Thyroid gland (tissue), 4 donors: Measurements from ENCODE around the gene ADORA2A. TPM values are rescaled to one million over a fixed set of nuclear protein-coding genes. Genes with fewer than 3 reads are reported as not detected.

ENCODE experiments used
- DNase-seq, 2 donors: peaks; one replicate each; pipeline ENCODE4 v3.0.0-alpha.2; 2019
- H3K27ac ChIP-seq, 3 donors: fragments of 200-600 bp; sonication (generic); 1 replicate in 2 of 3; 2 replicates in 1 of 3; pipeline ENCODE4 v1.5.1; 2016 to 2019; ENCODE audit warnings: mild to moderate bottlenecking in 1 of 3, moderate library complexity in 1 of 3
- H3K27me3 ChIP-seq: fragments of 200-600 bp; sonication (generic); one replicate; pipeline ENCODE4 v1.5.1; 2019
- H3K36me3 ChIP-seq, 2 donors: fragments of 200-600 bp; sonication (generic); one replicate each; pipeline ENCODE4 v1.5.1; 2016 to 2019
- H3K4me1 ChIP-seq, 2 donors: fragments of 200-600 bp; sonication (generic); one replicate each; pipeline ENCODE4 v1.5.1; 2017 to 2019
- H3K4me3 ChIP-seq, 3 donors: fragments of 200-600 bp; sonication (generic); replicated peaks in 1 of 3; 1 replicate in 2 of 3; 2 replicates in 1 of 3; pipeline ENCODE4 v1.5.1; 2016; ENCODE audit warnings: mild to moderate bottlenecking in 1 of 3
- H3K9me3 ChIP-seq: fragments of 200-600 bp; sonication (generic); one replicate; pipeline ENCODE4 v1.5.1; 2017
- POLR2A ChIP-seq, 2 donors: fragments of 450-650 bp; IDR thresholded peaks; one replicate each; pipeline ENCODE4 v1.6.1; 2017; ENCODE audit warnings: antibody characterized with exemption in 2 of 2, mild to moderate bottlenecking in 2 of 2, moderate library complexity in 1 of 2
- WGBS, 2 donors: methylation state at CpG; one replicate each; pipeline ENCODE4 v1.1.5; 2017; 5-methylcytosine and 5-hydroxymethylcytosine counted together
- intact Hi-C: fragments of 100-400 bp; cut with DNase I; formaldehyde crosslinking; loops from one replicate; pipeline ENCODE4 v1.15.1; 2023
- total RNA-seq, 4 donors: library from RNA; depleted of rRNA; stranded (reverse); fragments of >200 nt; gene quantifications; one replicate each; pipeline ENCODE4 v1.2.3, GENCODE V29; 2016
- TF ChIP-seq, protein P1 (sequence below), 6 experiments: fragments of 200-600 bp in 3 of 6; fragments of 450-650 bp in 3 of 6; sonication (generic) in 3 of 6; IDR thresholded peaks; one replicate each; pipeline ENCODE4 v1.5.1; 2016 to 2019; ENCODE audit warnings: antibody characterized with exemption in 6 of 6, mild to moderate bottlenecking in 2 of 6, inconsistent platforms in 1 of 6, moderate library complexity in 1 of 6

The ADORA2A gene
- total RNA-seq, 4 donors from 2014 or later: 1.4 to 3.0 (median 2.5) TPM

DNA sequence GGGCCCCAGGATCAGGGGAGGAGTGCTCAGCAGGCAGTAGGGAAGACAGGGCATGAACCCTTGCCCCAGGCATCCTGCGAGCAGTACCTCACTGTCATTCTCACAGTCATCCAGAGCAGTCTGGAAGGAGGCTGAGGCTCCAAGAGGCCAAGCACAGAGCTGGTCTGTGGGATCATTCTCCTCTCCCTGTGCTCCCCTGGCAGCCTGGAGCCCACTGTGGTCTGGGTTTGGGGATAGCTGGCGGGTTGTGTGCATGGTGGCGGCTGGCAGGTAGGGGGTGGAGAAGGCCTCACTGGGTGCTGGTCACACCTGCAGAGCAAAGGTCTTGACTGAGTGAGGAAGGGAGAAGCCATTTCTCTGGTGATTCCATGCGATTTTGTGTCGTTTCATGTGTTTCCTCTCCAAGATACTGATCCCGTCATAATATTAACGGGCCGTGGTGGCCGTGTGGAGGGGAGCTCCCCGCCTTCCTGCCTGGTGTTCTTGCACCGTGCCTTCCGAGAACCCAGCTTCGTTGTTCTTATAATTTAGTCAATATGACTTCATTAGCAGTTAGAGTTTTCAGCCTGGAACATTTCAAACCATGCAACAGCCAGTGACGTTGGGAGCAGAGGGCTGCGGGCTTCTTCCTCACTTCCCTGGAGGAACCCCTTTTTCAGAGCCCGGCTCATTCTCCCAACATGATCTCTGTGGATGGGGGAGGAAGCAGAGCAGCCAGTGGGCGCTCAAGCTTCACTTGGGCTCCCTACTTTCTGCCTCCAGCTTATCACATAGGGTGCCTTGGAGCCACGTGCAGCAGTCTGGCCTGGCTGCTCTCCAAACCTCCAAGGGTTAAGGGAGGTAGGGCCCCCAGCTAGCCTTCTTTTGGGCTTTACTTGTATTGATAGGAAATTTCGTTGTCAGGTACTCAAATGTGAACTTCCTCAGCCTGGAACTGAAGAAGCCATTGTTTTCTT is 20.8 kb upstream of the ADORA2A start:
- DNase-seq: no peak
- Histone ChIP-seq H3K27ac (no peak overlapping the region), H3K4me3 (no peak overlapping the region), H3K4me1 (peaks cover 9 to 24% of the 10 kb centered on the region in 2 donors), H3K36me3 (peaks cover 2 to 9% of the 10 kb centered on the region in 2 donors), H3K9me3 (no peaks in the 10 kb centered on the region), H3K27me3 (no peaks in the 10 kb centered on the region)
- TF ChIP-seq, protein P1, sequence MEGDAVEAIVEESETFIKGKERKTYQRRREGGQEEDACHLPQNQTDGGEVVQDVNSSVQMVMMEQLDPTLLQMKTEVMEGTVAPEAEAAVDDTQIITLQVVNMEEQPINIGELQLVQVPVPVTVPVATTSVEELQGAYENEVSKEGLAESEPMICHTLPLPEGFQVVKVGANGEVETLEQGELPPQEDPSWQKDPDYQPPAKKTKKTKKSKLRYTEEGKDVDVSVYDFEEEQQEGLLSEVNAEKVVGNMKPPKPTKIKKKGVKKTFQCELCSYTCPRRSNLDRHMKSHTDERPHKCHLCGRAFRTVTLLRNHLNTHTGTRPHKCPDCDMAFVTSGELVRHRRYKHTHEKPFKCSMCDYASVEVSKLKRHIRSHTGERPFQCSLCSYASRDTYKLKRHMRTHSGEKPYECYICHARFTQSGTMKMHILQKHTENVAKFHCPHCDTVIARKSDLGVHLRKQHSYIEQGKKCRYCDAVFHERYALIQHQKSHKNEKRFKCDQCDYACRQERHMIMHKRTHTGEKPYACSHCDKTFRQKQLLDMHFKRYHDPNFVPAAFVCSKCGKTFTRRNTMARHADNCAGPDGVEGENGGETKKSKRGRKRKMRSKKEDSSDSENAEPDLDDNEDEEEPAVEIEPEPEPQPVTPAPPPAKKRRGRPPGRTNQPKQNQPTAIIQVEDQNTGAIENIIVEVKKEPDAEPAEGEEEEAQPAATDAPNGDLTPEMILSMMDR (IDR thresholded peaks at IDR 0.05): no peak
- TF ChIP-seq POLR2A (IDR thresholded peaks at IDR 0.05): no peak
- WGBS, 2 donors: 68 to 79% methylated on average over 17 to 19 of the region's 19 CpGs
- intact Hi-C loops: no loop called here

GRCh38 chr22:24407278-24407665 is 20.1 kb upstream of the ADORA2A start:
- Histone ChIP-seq H3K27ac (no peak overlapping the region), H3K36me3 (peaks cover 3 to 10% of the 10 kb centered on the region in 2 donors), H3K4me3 (no peak overlapping the region), H3K27me3 (no peaks in the 10 kb centered on the region), H3K9me3 (no peaks in the 10 kb centered on the region), H3K4me1 (peaks cover 8 to 18% of the 10 kb centered on the region in 2 donors)
- intact Hi-C loops: no loop called here
- TF ChIP-seq, protein P1 (IDR thresholded peaks at IDR 0.05): no peak
- no peak for TF ChIP-seq POLR2A (IDR thresholded peaks at IDR 0.05)
- no peak for DNase-seq
- 63 to 71% methylated on average over 15 of the region's 15 CpGs for WGBS, 2 donors

GRCh38 chr22:24407884-24408283 is 19.5 kb upstream of the ADORA2A start:
- no peak for TF ChIP-seq POLR2A (IDR thresholded peaks at IDR 0.05)
- TF ChIP-seq, protein P1 (IDR thresholded peaks at IDR 0.05): no peak
- intact Hi-C loops: no loop called here
- no peak for DNase-seq
- H3K36me3 ChIP-seq: peaks cover 8 to 16% of the 10 kb centered on the region in 2 donors
- 87 to 95% methylated on average over 4 of the region's 4 CpGs for WGBS, 2 donors
- no peak overlapping the region for H3K27ac ChIP-seq
- H3K4me3 ChIP-seq: no peak overlapping the region
- H3K27me3 ChIP-seq: no peaks in the 10 kb centered on the region
- peaks cover 3 to 12% of the 10 kb centered on the region in 2 donors for H3K4me1 ChIP-seq
- H3K9me3 ChIP-seq: no peaks in the 10 kb centered on the region

DNA sequence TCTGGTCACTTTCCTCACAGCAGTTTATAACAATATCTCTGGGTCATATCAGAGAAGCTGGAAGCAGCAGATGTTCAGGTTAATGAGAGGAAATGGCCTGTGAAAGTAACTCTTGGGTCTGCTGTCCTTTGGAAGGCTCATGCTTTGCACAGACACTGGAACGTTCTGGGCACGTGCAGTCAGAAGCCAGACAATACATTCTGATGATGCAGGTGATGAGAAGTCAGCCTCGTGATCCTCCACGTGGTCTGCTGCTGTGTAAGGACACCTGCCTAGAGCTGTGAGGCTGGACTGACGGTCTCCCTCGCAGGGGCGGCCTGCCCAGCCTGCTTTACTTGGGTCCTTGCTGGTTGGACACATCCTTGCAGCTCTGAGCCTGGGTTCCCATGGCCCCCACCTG is 18.8 kb upstream of the ADORA2A start:
- Histone ChIP-seq H3K4me1 (peaks cover 0 to 5% of the 10 kb centered on the region in 2 donors), H3K4me3 (no peak overlapping the region), H3K36me3 (peaks cover 8 to 19% of the 10 kb centered on the region in 2 donors), H3K27me3 (no peaks in the 10 kb centered on the region), H3K27ac (no peak overlapping the region), H3K9me3 (no peaks in the 10 kb centered on the region)
- TF ChIP-seq, protein P1 (IDR thresholded peaks at IDR 0.05): no peak
- no peak for TF ChIP-seq POLR2A (IDR thresholded peaks at IDR 0.05)
- intact Hi-C loops: no loop called here
- DNase-seq: no peak
- 85 to 96% methylated on average over 7 of the region's 7 CpGs for WGBS, 2 donors

DNA sequence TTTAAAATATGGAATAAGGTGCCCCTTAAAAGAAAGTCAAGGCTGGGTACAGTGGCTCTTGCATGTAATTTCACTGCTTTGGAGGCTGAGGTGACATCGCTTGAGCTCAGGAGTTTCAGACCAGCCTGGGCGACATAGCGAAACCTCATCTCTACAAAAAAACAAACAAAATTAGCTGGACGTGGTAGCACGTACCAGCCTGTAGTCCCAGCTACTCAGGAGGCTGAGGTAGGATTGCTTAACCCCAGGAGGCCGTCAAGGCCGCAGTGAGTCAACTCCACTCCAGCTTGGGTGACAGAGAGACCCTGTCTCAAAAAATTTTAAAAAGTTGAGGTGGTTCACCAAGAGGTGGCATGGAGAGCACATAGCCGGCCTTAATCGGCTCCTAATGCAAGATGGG is 17.7 kb upstream of the ADORA2A start:
- Histone ChIP-seq H3K4me1 (peaks cover 0 to 3% of the 10 kb centered on the region in 2 donors), H3K9me3 (no peaks in the 10 kb centered on the region), H3K27ac (no peak overlapping the region), H3K27me3 (no peaks in the 10 kb centered on the region), H3K36me3 (peaks cover 12 to 16% of the 10 kb centered on the region in 2 donors), H3K4me3 (no peak overlapping the region)
- no peak for DNase-seq
- intact Hi-C loops: no loop called here
- no peak for TF ChIP-seq POLR2A (IDR thresholded peaks at IDR 0.05)
- TF ChIP-seq, protein P1 (IDR thresholded peaks at IDR 0.05): no peak
- WGBS, 2 donors: 93 to 95% methylated on average over 9 of the region's 9 CpGs
